Smooth muscle cell (in vitro differentiated cells): Measurements from ENCODE around the gene SBDS. TPM values are rescaled to one million over a fixed set of nuclear protein-coding genes. Genes with fewer than 3 reads are reported as not detected.
"Not testable (repeated sequence)": the region's sequence is repeated elsewhere in the genome, so short reads cannot be mapped to it uniquely, and the experiment has no call there.

Source experiments
- DNase-seq: peaks from one replicate; lab custom pipeline; 2025; ENCODE audit not compliant: unreplicated experiment; lab: John Stamatoyannopoulos, UW
- H2AFZ ChIP-seq: fragments of 200-600 bp; sonication (generic); 2 replicates; pipeline ENCODE4 v1.6.0; 2016; ENCODE audit warnings: antibody characterized with exemption, low read depth, mild to moderate bottlenecking
- H3F3A ChIP-seq: fragments of 200-600 bp; sonication (generic); 2 replicates; pipeline ENCODE4 v1.6.0; 2017; ENCODE audit warnings: antibody characterized with exemption, low read depth
- H3K27ac ChIP-seq: fragments of 200-600 bp; sonication (generic); 2 replicates; pipeline ENCODE4 v1.5.1; 2016; ENCODE audit warnings: low read depth, mild to moderate bottlenecking
- H3K27me3 ChIP-seq: fragments of 200-600 bp; sonication (generic); 2 replicates; pipeline ENCODE4 v1.6.1; 2016; ENCODE audit warnings: low read depth, mild to moderate bottlenecking
- H3K36me3 ChIP-seq: fragments of 200-600 bp; sonication (generic); 2 replicates; pipeline ENCODE4 v1.5.1; 2016; ENCODE audit warnings: low read depth
- H3K4me1 ChIP-seq: fragments of 200-600 bp; sonication (generic); 2 replicates; pipeline ENCODE4 v1.5.1; 2016; ENCODE audit warnings: low read depth
- H3K4me2 ChIP-seq: fragments of 200-600 bp; sonication (generic); 2 replicates; pipeline ENCODE4 v1.6.0; 2016; ENCODE audit warnings: mild to moderate bottlenecking
- H3K4me3 ChIP-seq: fragments of 200-600 bp; sonication (generic); 2 replicates; pipeline ENCODE4 v1.5.1; 2016; ENCODE audit warnings: mild to moderate bottlenecking
- H3K79me2 ChIP-seq: fragments of 200-600 bp; sonication (generic); 2 replicates; pipeline ENCODE4 v1.6.0; 2016; ENCODE audit warnings: low read depth, mild to moderate bottlenecking
- H3K9ac ChIP-seq: fragments of 200-600 bp; sonication (generic); 2 replicates; pipeline ENCODE4 v1.6.0; 2016; ENCODE audit warnings: low read depth
- H3K9me3 ChIP-seq: fragments of 200-600 bp; sonication (generic); replicated peaks from 2 replicates; pipeline ENCODE4 v1.5.1; 2016; ENCODE audit warnings: low read depth
- H4K20me1 ChIP-seq: fragments of 200-600 bp; sonication (generic); 2 replicates; pipeline ENCODE4 v1.6.0; 2016; ENCODE audit warnings: low read depth
- WGBS: methylation state at CpG from one replicate; pipeline ENCODE4 v1.1.7; 2016; ENCODE audit warnings: low lambda C conversion rate; 5-methylcytosine and 5-hydroxymethylcytosine counted together
- polyA plus RNA-seq: library from polyadenylated mRNA; unstranded; fragments of >200 nt; fragmentation: Nextera tagmentation; extraction: Ambion mirVana; gene quantifications from 2 replicates; pipeline ENCODE4 v1.2.1, GENCODE V29; 2016
- total RNA-seq: library from RNA; depleted of rRNA; stranded (reverse); fragments of >200 nt; gene quantifications from 2 replicates; pipeline ENCODE4 v1.2.3, GENCODE V29; 2014
- TF ChIP-seq, protein P1 (sequence below): fragments of 200-600 bp; sonication (generic); IDR thresholded peaks from 2 replicates; pipeline ENCODE4 v1.5.1; 2017; ENCODE audit warnings: borderline replicate concordance, mild to moderate bottlenecking, antibody characterized with exemption; ENCODE audit not compliant: insufficient read depth, poor library complexity, severe bottlenecking

Gene SBDS
- total and polyA plus RNA-seq, 2 experiments from 2014 or later: 107 to 133 TPM

DNA sequence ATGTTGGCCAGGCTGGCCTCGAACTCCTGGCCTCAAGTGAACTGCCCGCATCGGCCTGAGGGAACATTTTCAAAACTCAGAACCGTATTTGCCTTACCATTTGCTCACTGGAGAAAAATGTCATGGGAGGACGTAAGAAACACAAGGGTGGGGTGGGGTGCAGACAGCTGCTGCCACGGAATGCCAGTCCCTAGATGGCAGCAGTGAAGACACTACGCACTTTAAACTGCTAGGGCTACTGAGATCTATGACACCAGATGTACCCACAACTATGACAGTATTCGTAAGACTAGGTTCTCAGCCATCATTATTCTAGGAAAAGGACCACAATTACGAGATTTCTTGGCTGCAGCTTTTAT is 716 bp downstream of the SBDS start:
- H3K4me1 ChIP-seq, H3F3A ChIP-seq, H2AFZ ChIP-seq, H3K36me3 ChIP-seq, H3K9me3 ChIP-seq, H3K27me3 ChIP-seq: not testable (repeated sequence)
- H3K79me2 ChIP-seq: peaks cover 21% of the 10 kb centered on the region
- peak overlapping the region; percentile 58 for H3K4me3 ChIP-seq
- H3K9ac ChIP-seq: peak overlapping the region; percentile 99
- peaks cover 17% of the 10 kb centered on the region for H4K20me1 ChIP-seq
- H3K27ac ChIP-seq: peak overlapping the region; percentile 99
- peak; percentile 12 for DNase-seq
- TF ChIP-seq, protein P1, sequence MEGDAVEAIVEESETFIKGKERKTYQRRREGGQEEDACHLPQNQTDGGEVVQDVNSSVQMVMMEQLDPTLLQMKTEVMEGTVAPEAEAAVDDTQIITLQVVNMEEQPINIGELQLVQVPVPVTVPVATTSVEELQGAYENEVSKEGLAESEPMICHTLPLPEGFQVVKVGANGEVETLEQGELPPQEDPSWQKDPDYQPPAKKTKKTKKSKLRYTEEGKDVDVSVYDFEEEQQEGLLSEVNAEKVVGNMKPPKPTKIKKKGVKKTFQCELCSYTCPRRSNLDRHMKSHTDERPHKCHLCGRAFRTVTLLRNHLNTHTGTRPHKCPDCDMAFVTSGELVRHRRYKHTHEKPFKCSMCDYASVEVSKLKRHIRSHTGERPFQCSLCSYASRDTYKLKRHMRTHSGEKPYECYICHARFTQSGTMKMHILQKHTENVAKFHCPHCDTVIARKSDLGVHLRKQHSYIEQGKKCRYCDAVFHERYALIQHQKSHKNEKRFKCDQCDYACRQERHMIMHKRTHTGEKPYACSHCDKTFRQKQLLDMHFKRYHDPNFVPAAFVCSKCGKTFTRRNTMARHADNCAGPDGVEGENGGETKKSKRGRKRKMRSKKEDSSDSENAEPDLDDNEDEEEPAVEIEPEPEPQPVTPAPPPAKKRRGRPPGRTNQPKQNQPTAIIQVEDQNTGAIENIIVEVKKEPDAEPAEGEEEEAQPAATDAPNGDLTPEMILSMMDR: peak; percentile 45
- H3K4me2 ChIP-seq: peak overlapping the region; percentile 75
- WGBS: 5% methylated on average over 9 of the region's 9 CpGs

DNA sequence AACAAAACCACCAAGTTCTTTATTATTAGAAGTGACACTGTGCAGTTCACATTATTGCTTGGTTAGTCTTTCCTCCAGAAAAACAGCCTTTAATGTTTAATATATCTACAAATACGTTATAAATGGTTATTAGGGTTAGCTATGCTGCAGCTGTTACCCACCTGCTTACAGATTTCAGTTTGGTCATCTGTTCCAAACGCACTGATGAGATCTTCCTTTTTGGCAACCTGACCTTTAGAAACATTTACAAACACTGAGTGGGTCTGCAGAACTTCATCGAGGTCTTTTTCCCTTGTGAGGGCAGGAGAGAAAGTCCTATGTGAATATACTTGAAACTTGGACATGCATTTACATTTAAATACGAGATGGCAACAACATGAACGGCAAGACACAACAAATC is 1.3 kb downstream of the SBDS start:
- not testable (repeated sequence) for H3F3A ChIP-seq, H2AFZ ChIP-seq, H3K4me1 ChIP-seq, H3K36me3 ChIP-seq, H3K9me3 ChIP-seq, DNase-seq, H3K27me3 ChIP-seq
- H3K79me2 ChIP-seq: peaks cover 21% of the 10 kb centered on the region
- H4K20me1 ChIP-seq: peaks cover 17% of the 10 kb centered on the region
- H3K4me2 ChIP-seq: peak overlapping the region; percentile 75
- 81% methylated on average over 5 of the region's 5 CpGs for WGBS
- H3K4me3 ChIP-seq: peak overlapping the region; percentile 58
- H3K27ac ChIP-seq: peak overlapping the region; percentile 99
- H3K9ac ChIP-seq: peak overlapping the region; percentile 99

DNA sequence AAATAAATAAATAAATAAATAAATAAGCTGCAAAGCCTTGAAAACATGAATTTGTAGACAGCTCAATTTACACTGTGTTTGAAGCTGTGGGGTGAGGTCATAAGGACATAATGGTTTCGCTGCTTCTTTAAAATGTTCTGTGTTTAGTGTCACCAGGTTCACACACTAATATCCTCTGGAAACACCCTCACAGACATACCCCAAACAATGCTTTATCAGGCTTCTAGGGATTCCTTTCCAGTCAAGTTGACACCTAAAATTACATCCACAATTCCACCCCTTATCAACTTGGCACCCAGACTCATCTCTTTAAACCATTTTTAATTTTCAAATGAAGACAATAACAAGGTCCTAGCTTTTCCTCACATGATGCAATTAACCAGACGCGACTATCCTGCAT is 5.8 kb downstream of the SBDS start:
- not testable (repeated sequence) for H3F3A ChIP-seq, H3K9ac ChIP-seq, H3K27ac ChIP-seq, DNase-seq, H3K9me3 ChIP-seq, H3K4me1 ChIP-seq, H3K36me3 ChIP-seq, H3K4me2 ChIP-seq, H2AFZ ChIP-seq, H3K27me3 ChIP-seq, H3K4me3 ChIP-seq
- Histone ChIP-seq H3K79me2 (peaks cover 19% of the 10 kb centered on the region), H4K20me1 (peaks cover 17% of the 10 kb centered on the region)
- 96% methylated on average over 3 of the region's 3 CpGs for whole genome bisulfite sequencing

DNA sequence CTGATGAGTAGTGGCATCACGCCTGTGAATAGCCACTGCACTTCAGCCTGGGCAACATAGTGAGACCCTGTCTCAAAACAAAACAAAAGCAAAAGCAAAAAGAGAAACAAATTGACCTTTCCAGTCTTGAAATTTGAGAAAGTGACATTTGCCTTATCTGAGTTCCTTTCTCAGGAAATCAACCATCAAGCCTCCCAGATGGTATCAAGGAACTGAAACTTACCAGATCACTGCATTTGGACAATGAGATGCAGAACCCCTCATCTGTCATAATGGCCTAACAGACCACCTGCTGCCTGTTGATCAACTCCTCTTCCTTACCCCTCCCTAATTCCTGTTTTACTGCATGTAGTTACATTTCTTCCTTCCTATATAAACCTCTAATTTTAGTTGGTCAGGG is 15.1 kb downstream of the SBDS start:
- not testable (repeated sequence) for H3F3A ChIP-seq, H3K27ac ChIP-seq, H3K27me3 ChIP-seq, H3K4me1 ChIP-seq, H3K79me2 ChIP-seq, DNase-seq, H3K36me3 ChIP-seq, H2AFZ ChIP-seq, H3K9me3 ChIP-seq, H4K20me1 ChIP-seq, H3K9ac ChIP-seq, H3K4me3 ChIP-seq, H3K4me2 ChIP-seq
- 90% methylated on average over 1 of the region's 1 CpG for WGBS

DNA sequence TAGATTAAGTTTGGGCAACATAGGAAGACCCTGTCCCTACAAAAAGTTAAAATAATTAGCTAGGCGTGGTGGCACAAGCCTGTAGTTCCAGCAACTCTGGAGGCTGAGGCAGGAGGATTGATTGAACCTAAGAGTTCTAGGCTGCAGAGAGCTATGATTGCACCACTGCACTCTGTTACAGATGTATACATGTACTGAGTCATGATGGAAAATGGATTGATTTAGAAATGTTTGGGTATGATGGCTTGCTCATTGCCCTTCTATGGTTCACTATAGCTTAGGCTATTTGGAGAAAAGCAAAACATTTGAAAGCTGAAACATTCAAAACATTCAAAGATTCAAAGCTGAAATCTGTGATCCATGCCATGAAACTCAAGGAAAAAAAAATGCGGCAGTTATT is 16.4 kb downstream of the SBDS start:
- WGBS: 97% methylated on average over 2 of the region's 2 CpGs
- H3K4me2 ChIP-seq, DNase-seq, H3K9me3 ChIP-seq, H3K4me1 ChIP-seq, H2AFZ ChIP-seq, H3F3A ChIP-seq, H3K36me3 ChIP-seq, H3K27me3 ChIP-seq, H4K20me1 ChIP-seq, H3K9ac ChIP-seq, H3K27ac ChIP-seq, H3K79me2 ChIP-seq, H3K4me3 ChIP-seq: not testable (repeated sequence)

DNA sequence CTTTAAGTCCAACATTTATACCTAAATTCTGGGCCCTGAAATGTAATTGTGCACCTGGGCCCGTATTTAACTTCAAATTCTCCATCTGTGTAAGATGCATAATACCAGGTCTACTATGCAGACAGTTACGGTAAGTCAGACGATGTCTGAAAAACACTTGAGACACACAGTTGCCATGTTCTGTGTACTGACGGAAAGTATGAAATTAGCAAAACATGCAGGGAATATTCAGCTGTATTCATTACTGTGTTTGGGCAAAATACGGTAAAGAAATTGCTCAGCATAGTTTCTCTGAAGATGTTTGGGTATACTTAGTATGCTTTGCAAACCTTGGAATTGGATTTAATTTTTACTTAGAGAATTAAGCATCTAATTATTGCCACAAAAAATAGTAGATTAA is 17.1 kb downstream of the SBDS start:
- H3K9me3 ChIP-seq, H3K79me2 ChIP-seq, H3K4me1 ChIP-seq, H3K4me2 ChIP-seq, DNase-seq, H2AFZ ChIP-seq, H3K27me3 ChIP-seq, H3F3A ChIP-seq, H3K4me3 ChIP-seq, H4K20me1 ChIP-seq, H3K9ac ChIP-seq, H3K27ac ChIP-seq, H3K36me3 ChIP-seq: not testable (repeated sequence)
- 87% methylated on average over 5 of the region's 5 CpGs for WGBS
